Uterus (tissue), 2 donors: ENCODE data around the gene SNAI1.

Experiments used
- POLR2A ChIP-seq, 2 donors: fragments of 450-650 bp; IDR thresholded peaks; one replicate each; pipeline ENCODE4 v1.6.1; 2016; ENCODE audit warnings: antibody characterized with exemption in 2 of 2, mild to moderate bottlenecking in 1 of 2, moderate library complexity in 1 of 2
- TF ChIP-seq, protein P1 (sequence below), 4 experiments: fragments of 200-600 bp in 2 of 4; fragments of 450-650 bp in 2 of 4; sonication (generic) in 2 of 4; IDR thresholded peaks; one replicate each; pipeline ENCODE4 v1.5.1; 2016 to 2019; ENCODE audit warnings: antibody characterized with exemption in 4 of 4, mild to moderate bottlenecking in 2 of 4, moderate library complexity in 1 of 4

DNA sequence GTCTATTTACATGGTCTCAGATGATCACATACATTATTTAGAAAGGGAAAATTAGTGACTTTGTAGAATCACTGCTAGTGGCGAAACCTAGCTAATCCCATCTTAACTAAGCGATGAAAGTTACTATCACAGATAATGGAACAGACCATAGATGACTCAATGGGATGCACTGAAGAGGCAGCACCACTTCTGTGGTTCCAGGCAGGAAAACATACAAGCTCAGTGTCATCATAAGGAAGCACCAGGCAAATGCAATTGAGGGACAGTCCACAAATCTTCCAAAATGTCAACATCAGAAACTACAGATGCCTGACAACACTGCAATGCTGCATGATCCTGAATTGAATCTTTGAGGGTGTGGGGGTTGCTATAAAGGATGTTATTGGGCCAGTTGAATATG, 15.9 kb upstream of the SNAI1 start:
- TF ChIP-seq POLR2A (IDR thresholded peaks at IDR 0.05) = no peak
- TF ChIP-seq, protein P1, sequence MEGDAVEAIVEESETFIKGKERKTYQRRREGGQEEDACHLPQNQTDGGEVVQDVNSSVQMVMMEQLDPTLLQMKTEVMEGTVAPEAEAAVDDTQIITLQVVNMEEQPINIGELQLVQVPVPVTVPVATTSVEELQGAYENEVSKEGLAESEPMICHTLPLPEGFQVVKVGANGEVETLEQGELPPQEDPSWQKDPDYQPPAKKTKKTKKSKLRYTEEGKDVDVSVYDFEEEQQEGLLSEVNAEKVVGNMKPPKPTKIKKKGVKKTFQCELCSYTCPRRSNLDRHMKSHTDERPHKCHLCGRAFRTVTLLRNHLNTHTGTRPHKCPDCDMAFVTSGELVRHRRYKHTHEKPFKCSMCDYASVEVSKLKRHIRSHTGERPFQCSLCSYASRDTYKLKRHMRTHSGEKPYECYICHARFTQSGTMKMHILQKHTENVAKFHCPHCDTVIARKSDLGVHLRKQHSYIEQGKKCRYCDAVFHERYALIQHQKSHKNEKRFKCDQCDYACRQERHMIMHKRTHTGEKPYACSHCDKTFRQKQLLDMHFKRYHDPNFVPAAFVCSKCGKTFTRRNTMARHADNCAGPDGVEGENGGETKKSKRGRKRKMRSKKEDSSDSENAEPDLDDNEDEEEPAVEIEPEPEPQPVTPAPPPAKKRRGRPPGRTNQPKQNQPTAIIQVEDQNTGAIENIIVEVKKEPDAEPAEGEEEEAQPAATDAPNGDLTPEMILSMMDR (IDR thresholded peaks at IDR 0.05) = no peak
